ACHN (cell line): ENCODE measurements around the gene ADGRL3.
"Not testable (repeated sequence)": the region's sequence is repeated elsewhere in the genome, so short reads cannot be mapped to it uniquely, and the experiment has no call there.

ENCODE experiments used
- DNase-seq: peaks from one replicate; pipeline ENCODE4 v3.0.0-alpha.2; 2015
- in situ Hi-C: cut with HindIII; loops from 2 replicates; pipeline ENCODE4 v1.10.0; 2017; ENCODE audit warnings: low sequenced_read_pairs, low pct_ligation_motif_present, low pct_unique_long_range_greater_than_20kb

The ADGRL3 gene

GRCh38 chr4:61507091-61507490 lies 307.0 kb downstream of the ADGRL3 start:
- DNase-seq, result no peak
- in situ Hi-C loops, result no loop called here

DNA sequence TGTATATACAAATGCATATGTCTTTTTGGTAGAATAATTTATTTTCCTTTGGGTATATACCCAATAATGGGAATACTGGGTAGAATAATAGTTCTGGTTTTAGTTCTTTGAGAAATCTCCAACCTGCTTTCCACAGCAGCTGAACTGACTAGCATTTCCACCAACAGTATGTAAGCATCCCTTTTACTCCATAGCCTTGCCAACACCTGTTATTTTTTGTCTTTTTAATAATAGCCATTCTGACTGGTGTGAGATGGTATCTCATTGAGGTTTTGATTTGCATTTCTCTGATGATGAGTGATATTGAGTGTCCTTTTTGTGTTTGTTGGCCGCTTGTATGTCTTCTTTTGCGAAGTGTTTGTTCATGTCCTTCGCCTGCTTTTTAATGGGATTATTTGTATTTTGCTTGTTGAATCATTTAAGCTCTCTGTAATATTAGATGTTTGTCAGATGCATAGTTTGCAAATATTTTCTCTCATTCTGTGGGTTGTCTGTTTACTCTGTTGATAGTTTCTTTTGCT lies 309.7 kb downstream of the ADGRL3 start:
- DNase-seq, in situ Hi-C loops: not testable (repeated sequence)

DNA sequence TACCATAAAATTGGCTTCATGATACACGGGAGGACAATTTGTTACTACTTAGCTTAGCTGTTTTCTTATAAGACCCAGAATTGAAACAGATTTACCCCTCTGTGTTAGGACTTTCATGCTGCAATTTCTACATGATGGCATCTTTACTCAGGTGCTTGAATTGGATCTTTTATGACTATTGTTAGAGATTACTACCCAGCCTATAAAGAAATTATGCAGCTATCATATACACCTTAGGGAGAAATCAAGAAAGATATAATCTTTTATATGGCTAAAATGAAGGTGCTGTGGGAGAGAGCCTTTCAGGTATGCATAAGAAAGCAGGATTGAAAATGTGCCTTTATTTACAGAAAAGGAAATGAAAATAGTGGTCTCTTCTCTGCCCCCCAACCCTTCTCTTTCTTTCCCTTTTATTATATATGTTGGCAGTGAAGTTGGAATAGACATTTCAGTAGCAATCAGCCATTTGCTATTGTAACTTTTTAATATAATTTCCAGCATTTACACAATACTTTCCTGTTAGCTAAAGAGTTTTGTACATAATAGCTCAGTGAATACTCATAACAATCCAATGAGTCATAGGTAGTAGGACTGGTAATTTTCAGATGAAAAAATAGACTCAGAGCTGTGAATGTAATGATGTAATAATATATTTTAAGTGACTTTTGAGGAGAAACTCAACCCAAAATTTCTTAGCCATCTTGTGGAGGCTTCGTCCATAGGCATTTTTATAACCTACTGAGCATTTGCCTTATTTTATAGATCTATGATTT lies 311.8 kb downstream of the ADGRL3 start:
- in situ Hi-C loops, result no loop called here
- DNase-seq, result peak; percentile 48

GRCh38 chr4:61514991-61515390 lies 314.9 kb downstream of the ADGRL3 start:
- no peak for DNase-seq

DNA sequence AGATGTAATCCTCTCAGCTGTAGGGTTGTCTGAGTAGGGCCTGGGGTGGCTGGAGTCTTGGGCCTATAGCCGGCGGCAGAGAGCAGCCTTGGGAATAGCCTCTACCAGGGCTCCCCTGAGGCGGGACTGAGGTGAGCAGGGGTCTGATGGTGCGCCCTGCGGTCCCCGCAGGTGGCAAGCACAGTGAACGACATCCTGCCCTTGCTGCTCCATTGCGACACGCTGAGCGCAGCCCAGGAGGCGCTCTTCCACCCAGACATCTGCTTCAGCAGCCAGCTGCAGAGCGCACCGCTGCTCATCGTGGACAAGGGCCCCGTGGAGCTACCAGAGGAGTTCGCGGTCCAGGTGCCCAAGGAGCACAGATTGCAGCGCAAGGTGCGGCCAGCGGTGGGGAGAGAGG lies 317.0 kb downstream of the ADGRL3 start:
- in situ Hi-C loops, result no loop called here
- no peak for DNase-seq

More at GRCh38 chr4:61514991-61515390, 314.9 kb downstream of the ADGRL3 start:
- in situ Hi-C loops, result no loop called here

DNA sequence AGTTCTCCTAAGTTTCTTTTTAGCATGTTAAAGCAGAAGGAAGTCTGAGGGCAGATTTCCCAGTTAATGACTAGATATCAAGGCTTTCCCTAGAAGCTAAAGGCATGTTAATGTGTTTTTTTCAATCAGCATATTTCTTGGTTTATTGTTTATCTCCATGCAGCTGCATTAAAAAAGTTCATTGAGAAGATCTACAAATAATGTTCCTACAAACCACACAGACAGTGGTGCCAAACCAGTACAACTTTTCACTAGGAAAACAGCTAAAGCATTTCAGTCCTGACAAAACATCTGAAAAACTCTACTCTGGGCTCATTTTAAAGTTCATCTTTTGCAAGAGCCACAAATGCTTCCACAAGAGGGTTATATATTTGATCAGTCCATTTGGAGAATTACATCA lies 320.0 kb downstream of the ADGRL3 start:
- DNase-seq, result no peak
- in situ Hi-C loops, result no loop called here

GRCh38 chr4:61520681-61521160 lies 320.6 kb downstream of the ADGRL3 start:
- in situ Hi-C loops, result no loop called here
- DNase-seq, result no peak

DNA sequence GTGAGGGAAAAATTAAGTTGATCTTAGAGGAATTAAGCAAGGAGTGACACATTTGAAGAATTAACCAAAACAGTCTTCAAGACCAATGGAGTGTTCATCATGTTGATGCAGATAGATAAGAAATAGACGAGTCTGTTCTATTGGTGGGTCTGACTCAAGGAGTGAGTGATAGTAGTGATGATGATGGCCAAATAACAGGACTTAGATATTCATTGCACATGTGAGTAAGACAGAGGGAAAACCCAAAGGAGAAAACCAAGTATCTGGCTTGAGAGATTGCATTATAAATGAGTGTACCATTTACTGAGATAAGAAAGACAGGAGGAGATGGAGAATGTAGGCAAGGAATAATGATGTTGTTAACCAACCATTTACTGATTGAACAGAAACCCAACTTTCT lies 321.3 kb downstream of the ADGRL3 start:
- no peak for DNase-seq
- in situ Hi-C loops, result no loop called here

- in situ Hi-C loops, result no loop called here
- no peak for DNase-seq
These were observed 322.2 kb downstream of the ADGRL3 start for GRCh38 chr4:61522312-61522711.

- in situ Hi-C loops, result no loop called here
- no peak for DNase-seq
These were observed 327.8 kb downstream of the ADGRL3 start for GRCh38 chr4:61527888-61528287.

DNA sequence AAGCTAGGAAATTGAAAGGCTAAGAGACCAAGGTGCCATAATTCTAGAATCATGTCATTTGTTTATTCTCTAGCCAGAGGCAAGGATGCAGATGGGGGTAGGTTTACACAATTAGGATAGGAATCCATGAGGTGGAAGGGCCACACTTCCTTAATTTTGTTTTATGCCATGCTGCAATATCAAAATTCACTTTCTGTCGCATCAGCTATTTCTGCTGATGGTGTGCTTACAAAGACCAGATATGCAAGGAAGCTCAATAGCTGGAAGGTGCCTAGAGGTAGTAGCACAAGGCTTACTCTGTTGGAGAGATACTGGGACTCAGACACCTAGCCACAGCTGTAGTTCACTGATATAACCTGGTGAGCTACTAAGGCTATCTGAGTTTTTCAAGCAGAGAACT lies 328.5 kb downstream of the ADGRL3 start:
- in situ Hi-C loops, result no loop called here

GRCh38 chr4:61531188-61531587 lies 331.1 kb downstream of the ADGRL3 start:
- in situ Hi-C loops, result no loop called here
- DNase-seq, result no peak

More for the DNA sequence above, 328.5 kb downstream of the ADGRL3 start:
- DNase-seq, result no peak

DNA sequence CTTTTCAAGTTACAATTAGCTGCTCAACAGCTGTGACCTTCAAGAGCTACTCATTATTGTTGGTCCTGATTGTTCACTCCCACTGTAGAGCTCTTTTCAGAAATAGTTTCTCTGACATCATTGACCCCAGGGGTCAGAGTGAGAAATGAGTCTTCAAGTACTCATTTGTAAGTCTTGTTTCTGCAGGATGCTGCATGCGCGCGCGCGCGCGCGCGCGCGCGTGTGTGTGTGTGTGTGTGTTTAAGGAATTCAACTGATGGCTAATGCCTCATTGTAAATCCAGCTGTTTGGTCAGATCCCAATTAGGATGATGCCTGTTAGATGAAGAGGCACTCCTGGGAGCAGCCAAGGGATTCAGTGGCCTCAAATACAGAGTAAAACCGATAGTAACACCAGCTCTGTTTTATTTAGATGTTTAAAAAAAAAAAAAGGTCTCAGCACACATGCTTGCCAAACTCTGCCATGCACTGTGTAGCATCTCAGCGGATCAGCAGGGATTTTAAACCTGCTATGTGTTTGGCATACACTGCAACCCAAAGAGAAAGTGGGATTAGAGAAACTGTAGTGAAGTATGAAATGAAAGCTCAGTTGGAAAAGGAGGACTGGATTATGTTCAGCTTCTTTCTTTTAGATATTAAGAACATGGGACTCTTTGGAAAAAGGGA lies 332.3 kb downstream of the ADGRL3 start:
- DNase-seq, result no peak
- in situ Hi-C loops, result no loop called here

- DNase-seq, result no peak
- in situ Hi-C loops, result no loop called here
These were observed 333.0 kb downstream of the ADGRL3 start for GRCh38 chr4:61533140-61533539.

DNA sequence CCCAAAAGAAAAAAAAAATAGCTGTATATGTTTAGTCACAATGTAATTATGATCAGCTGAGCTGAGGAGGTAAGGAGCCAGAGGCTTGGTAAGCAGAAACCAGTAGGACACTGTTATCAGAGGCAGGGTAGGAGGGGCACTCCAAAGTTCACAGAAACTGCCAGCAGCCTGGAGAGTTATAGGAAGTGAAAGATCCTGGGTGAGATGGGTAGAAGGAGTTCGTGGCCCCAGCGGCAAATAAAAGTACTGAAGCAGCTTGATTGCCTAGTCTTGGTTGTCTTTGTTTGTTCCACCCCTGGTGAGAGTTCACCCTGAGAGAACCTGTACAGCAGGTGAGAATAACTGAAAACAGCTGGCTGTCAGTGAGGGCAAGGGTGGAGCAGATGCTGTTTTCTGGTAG lies 340.8 kb downstream of the ADGRL3 start:
- in situ Hi-C loops, result no loop called here
- no peak for DNase-seq

GRCh38 chr4:61541459-61541858 lies 341.3 kb downstream of the ADGRL3 start:
- DNase-seq, result no peak
- in situ Hi-C loops, result no loop called here

DNA sequence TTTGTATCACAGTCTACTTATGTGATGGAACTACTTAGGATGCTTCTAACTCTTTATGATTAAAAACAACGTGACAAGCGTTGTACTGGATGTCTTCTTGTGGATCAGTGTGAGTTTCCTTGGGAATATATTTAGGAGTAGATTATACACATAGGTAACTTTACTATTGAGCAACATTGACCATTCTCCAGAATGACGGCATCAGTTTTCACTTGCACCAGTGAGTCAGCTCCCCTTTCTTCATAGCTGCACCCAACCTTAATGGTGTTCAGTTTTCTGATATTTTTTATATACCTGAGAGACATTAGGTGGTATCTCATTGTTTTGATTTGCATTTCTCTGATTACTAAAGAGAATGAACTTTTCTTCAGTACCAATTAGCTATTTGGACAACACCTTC lies 343.9 kb downstream of the ADGRL3 start:
- DNase-seq, result no peak
- in situ Hi-C loops, result no loop called here

GRCh38 chr4:61545902-61546480 lies 345.9 kb downstream of the ADGRL3 start:
- in situ Hi-C loops, result no loop called here
- no peak for DNase-seq

DNA sequence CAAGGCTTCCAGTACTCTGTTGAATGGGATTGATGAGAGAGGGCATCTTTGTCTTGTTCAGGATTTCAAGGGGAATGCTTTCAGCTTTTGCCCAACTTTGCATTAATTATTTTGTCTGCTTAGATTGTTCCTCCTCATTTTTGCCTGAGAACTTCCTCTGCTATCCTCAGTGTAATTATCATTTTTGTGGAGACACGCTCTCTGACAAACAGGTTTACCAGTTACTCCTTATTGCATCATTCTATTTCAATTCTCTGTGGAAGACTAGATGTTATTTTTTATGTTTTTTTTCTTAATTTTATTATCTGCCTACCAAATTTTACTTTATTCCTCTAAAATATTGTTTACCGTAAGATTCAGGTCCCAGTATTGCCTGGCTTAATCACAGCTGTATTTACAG lies 349.2 kb downstream of the ADGRL3 start:
- in situ Hi-C loops, result no loop called here
- DNase-seq, result no peak
